Stimulated activated CD8-positive, alpha-beta memory T cell treated with anti-CD3 and anti-CD28 coated beads, Interleukin-2, amount 100 ng/mL, for 1 hour (primary cell): Measurements from ENCODE around the gene EPHA3.

Experiments used
- DNase-seq, 2 donors: peaks; one replicate each; pipeline ENCODE4 v3.0.0-alpha.2; 2020; ENCODE audit warnings: low read depth in 2 of 2

Gene EPHA3

DNA sequence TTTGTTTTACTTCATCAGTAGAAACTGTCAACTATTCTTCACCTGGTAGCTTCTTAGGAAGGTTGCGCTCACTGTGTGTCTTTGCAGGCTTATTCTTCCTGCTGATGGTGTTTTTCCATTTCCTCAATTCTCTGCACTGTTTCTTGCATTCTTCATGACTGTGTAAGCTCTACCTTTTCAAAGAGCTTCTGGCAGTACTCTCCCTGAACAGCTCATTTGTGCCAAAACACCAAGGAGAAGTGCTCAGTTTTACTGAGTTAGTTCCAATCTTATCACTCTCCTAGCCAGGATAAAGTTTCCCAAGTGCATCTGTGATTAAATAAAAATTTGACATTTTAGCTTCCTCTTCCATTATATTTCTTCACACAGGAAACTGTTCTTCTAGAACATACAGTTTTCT lies 339.8 kb downstream of the EPHA3 start:
- no peak for DNase-seq

DNA sequence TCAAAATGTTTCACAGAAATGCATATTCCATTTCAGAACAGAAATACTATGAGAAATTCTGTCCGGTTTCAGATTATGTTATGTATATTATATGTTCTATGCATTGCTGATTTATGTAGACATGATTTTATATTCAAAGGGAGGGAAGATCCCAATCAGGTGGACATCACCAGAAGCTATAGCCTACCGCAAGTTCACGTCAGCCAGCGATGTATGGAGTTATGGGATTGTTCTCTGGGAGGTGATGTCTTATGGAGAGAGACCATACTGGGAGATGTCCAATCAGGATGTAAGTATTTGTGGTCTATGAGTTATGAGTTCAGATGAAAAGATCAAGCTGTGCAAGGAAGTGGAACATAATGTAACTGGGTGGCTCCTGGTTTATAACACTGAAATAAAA lies 341.7 kb downstream of the EPHA3 start:
- DNase-seq, result no peak

DNA sequence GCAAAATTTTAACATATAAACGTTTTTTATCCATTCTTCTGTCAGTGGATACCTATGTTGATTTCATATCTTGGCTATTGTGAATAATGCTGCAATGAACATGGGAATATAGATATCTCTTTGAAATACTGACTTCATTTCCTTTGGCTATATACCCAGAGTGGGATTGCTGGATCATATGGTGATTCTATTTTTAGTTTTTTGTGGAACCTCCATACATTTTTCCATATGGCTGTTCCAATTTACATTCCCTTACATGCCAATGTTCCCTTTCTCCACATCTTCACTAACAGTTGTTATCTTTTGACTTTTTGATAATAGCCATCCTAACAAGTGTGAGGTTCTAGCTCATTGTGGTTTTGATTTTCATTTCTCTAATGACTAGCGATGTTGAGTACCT lies 344.6 kb downstream of the EPHA3 start:
- DNase-seq, result no peak

DNA sequence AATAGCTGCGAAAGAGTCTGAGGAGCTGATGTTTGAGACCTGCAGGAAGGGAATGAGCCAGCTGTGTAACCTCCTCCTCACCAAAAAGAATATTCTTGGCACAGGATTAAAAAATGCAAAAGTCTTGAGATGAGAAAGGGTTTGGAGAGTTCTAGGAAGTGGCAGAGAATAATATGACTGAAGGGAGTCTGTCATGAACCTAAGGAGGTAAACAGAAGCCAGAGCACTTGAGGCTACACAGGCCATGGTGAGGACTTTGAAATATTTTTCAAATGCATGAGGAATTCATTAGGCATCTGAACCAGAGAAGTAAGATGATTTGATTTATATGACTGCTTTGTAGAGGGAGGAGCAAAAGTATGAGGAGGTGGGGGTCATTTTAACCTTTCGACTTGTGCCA lies 347.8 kb downstream of the EPHA3 start:
- DNase-seq, result no peak

DNA sequence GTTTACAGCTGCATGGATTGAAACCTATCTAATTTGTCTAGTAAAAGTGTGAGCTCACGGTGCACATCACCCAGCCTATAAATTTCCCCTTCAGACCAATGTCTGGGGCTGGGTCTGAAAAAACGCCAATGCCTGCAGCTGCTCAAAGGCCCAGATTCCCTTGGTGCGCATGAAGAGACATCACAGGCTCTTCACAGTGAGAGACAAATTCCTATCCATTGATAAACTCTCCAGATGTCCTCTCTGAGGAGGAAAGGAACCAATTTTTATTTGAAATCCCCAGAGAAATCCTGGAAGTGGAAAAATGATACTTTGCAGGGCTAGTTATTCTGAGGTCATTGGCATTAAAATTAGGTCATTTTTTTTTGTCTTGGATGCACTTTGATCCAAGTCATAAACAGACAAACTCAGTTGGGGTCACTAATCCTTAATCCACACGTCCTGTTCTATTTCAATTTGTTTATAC lies 360.5 kb downstream of the EPHA3 start:
- no peak for DNase-seq

DNA sequence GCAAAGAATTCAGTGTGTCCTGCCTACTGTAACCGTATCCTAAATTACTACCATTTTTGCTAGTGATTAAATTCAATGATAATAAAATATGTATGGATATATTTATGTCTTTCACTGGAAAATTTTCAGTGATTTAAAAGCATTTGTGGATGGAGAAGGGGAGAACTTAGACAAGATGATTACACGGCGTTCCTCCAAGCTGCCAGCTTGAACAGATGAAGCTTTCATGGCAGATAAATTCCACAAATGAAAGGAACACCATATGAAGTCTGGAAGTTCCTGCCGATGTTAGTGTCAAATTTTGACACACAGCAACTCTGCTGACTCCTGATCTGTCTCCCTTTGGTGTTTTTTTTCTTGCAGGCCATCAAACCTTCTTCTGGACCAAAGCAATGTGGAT lies 364.7 kb downstream of the EPHA3 start:
- DNase-seq, result no peak

DNA sequence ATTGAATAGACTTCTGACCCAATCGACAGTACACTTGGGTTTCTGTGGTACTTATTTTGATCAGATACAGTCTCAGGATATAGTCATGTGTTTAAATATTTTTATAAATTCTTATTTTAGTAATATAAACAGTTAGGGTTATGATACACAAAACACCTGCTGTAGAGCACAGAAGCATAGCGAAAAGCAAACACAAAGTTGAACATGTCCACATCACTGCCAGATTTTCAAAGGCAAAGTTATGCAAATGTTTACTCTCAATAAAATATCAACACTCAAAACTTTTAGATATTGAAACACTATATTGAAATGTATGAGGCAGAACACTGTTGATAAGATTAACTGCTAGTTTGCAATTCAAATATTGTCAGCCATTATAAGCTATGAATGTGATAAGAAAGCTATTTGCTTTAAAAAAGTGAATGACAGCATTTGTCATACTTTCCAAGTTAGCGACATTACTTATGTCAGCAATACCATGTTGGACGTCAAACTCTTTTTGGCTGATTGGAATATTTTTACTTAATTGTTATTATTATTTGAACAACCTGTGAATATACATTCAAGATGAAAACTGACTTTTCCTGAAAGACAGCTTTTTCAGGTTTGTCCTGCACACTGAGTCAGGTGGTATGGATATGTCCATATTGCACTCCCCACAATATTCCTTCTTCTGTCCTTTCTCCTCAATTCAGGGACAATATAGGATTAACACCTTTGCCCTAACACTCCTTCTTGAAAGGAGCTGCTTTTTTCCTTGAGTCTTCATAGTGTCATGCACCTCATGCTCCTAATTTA lies 367.1 kb downstream of the EPHA3 start:
- DNase-seq, result no peak

DNA sequence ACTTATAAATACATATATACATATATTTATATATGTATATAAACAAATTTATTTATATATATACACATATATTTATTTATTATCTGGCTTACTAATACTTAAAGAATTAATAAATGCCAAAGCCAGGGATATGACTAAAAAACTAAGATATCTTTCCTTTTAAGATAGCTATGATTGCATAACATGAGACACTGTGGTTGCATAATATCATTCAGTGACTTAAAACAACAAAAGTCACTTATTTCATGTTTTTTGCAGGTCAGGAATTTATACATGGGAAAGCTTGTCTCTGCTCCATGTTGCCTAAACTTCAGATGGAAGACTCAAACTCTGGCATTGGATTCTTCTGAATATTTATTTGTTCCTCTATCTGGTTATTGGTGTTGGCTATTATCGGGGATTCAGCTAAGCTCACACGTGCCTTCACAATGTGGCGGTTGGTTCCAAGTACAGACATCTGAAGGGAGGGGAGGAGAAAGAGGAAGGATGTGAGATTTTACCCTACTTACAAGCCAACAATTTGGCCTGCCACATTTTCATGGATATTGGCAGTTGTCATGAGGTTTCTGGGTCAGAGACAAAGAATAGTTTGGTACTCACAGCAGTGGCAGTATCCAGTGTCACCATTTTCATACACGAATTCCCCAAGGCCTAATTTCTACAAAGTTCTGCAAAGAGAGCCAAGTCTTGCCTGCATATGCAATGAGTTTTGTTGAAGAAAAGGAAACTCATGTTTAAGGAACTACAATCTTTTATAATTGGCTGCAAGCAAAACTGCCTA lies 381.6 kb downstream of the EPHA3 start:
- DNase-seq, result no peak

DNA sequence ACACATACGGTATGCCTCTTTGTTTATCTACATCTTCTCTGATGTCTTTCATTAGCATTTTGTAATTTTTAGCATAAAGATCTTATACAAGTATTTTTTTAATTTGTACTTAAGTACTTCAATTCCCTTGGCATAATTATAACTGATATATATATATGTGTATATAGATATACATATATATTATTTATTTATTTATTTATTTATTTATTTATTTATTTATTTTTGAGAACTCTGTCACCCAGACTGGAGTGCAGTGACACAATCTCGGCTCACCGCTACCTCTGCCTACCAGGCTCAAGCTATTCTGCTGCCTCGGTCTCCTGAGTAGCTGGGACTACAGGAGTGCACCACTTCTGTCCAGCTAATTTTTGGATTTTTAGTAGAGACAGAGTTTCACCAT lies 382.7 kb downstream of the EPHA3 start:
- DNase-seq, result no peak

DNA sequence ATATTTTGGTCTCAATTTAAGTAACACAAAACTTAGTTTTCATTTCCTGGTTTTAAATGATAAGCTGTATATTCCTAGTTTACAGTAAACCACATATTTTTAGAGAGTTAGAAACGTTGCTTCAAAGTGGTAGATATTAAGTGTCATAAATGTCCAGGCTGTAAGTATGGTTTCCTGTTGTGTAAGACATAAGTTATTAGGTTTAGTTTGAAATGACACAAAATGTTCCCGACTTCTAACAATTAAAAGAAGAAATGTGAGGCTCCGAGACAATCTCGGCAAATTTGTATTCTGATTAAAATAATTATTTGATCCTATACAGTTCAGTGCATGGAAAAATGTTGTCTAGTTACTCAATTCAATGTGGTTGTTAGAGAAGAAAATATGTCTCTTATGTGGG lies 387.3 kb downstream of the EPHA3 start:
- no peak for DNase-seq

DNA sequence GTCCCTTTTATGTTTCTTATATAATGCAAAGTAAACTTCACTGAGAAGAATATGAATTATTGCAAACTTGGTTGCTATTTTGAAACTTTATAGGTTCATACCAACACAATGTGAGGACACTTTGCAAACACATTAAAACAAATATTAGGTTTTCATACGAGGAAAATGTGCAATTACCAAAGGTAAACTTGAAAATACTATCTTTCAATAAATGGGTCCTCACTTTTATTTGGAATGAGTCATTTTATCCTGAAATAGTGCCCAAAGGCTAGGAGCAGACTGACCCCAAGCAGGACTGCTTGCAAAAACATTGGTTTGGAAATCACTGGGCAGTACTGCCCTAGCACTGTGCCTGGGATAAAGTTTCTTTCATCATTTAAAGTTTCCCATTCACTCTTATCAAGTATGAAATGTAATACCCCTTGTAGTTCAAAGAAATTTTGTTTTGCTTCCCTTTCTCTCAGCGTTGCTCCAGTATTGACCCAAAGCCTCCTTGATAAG lies 396.5 kb downstream of the EPHA3 start:
- no peak for DNase-seq

DNA sequence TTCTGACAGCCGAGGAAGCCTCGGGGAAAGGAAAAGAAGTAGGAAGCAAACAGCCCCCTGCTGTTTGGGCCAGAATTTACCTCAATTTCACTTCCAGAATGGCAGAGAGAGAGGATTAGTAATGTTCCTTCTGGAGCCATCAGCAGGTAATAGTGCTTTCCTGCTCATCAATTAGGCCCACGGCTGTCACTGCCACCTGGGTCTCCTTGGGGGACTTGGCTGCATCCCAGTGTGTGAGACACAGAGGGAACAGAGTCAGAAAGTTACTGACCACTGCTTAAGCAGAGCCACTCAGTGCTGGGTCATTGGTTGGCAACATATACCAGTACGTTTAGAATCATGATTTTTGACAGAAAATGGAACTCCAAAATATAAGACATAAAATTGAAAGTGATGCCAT lies 397.0 kb downstream of the EPHA3 start:
- no peak for DNase-seq

DNA sequence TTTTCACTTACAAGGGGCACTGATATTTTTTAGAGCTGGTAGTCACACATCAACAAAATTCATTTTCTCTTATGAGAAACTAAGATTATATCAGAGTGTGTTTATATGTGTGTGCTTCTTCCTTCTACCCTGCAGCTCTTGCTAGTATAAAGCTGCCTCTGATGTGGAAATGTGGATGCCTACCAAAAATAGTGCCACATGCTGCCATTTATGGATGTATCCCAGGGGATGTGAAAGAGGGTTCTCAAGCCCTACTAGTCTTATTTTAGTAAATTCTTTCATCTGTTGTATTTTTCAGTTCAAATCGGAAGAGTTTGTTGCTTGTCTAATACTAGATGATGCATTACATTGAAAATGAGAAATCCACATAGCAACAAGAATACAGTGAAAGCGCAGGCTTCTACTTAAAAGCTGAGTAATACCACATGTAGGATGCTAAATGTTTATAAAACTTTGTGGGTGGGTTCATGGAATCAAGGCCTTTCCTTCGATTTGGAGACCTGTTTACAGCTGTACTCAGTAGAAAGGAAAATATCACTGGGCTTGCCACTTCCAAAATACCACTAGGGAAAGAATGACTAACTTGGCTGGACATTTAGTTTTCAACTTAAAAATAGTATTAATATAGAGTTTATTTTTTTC lies 399.2 kb downstream of the EPHA3 start:
- no peak for DNase-seq

DNA sequence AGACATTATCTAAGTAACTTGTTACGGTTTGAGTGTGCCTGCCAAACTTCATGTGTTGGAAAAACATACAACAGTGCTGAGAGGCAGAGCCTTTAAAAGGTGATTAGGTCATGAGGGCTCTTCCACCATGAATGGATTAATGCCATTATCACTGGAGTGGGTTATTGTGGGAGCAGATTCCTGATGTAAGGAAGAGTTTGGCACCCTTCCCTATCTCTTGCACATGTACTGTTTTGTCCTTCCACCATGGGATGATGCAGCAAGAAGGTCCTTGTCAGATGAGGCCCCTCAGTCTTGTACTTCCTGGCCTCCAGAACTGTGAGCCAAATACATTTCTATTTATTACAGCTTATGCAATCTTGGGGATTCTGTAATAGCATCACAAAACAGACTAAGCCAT lies 413.9 kb downstream of the EPHA3 start:
- DNase-seq, result no peak

DNA sequence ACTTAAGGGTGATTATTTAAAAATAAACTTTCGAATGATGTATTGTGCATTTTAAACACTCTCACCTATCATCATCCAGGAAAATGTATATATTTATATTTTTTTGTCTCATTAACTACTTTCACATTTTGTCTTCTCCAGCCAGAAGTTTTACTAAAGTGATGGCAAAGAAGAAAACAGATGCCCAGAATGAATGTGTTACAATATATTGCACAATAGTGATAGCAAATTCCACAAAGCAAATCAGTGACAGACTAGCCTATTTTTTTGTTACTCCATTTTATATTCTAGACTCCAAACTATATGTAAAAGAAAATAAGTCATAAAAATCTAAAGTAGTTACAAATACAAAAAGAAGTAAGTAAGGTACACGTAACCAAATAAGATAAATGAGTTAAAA lies 414.7 kb downstream of the EPHA3 start:
- no peak for DNase-seq

DNA sequence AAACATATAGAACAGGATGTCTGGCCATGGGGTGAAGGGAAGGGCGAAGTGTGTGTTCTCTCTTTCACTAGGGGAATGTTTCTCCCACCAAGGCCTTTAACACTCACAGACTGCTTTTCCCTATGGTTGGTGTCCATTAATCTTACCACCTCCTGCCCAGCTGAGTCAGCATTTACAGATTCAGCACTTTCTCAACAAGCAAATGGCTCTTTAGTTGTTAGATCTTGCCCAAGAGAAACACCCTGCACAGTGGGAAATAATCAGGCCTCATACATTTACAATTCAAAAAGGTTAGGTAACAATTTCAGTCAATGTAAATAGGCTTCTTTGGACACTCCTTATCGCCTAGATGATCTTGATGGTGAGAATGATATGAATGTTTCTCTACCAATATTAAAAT lies 418.2 kb downstream of the EPHA3 start:
- no peak for DNase-seq

DNA sequence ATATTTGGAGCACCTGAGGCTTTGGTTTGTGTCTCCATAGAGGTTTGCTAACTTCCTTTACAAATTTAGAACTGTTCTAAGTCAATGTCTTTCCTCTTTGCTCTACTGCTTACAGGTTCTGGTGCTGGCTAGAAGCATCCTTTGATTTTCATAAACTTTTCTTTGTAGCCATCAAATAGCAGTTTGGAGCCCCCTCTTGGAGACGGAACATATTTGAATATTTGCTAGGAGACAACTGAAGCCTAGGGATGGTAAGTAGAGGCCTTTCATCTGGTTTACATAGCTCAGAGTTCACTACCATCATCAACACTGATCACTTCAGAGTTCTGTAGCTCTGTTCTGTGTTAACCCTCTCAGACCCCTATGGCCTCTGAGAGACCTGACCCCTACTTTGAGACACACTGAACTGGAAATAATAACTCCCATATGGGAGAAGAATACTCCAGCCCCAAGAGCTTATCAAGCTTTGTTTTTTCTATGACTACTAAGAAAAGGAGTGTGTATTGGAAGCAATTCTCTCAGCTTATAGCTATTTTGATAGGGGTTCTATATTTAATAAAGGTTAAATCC lies 420.4 kb downstream of the EPHA3 start:
- DNase-seq, result no peak
